ENCODE results near the gene MIB1.
"Not testable (repeated sequence)": the region's sequence is repeated elsewhere in the genome, so short reads cannot be mapped to it uniquely, and the experiment has no call there.

MIB1 gene

DNA sequence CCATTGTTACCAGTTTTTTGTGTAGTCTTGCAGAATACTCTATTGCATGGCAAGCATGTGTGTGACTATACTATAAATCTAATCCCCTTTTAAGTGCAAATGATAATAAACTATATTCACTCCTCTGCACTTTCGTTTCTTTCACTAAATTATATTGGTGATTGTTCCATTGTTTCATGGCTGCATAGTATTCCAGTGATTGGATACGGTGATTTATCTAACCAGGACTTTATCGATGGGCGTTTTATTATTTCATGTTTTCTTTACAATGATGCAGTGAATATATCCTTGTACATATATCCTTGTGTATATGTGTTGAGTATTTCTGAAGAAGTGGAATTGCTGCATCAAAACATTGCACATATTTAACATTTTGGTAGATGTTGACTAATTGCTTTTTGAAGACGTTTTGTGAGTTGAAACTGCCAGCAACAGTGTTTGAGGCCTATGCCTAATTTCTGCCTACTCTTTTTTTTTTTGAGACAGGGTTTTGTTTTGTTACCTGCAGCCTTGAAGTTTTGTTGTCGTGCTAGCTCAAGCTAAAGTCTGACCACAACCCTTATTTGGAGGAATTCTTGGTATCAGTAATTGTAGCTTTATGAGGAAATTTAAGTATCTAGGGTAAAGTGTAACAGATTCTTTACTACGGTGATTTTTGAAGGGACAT lies 2.7 kb downstream of the MIB1 start:
- DNase-seq (ENCODE audit: low read depth in 3 of 3), result no peak

DNA sequence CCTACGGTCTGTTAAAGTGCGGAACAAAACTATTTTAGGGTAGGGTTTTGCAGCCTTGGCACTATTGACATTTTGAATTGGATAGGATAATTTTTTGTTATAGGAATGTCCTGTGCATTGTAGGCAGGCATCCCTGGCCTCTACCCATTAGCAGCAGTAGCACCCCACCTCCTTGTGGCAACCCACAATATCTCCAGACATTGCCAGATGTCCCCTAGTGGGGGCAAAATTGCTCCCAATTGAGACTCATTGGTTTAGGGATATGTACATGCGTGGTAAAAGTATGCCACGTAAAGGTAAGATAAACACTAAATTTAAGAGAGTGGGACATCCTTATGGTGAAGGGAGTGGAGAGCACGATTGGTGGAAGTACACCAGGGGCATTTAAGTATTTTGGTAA lies 4.6 kb downstream of the MIB1 start:
- no peak for DNase-seq (ENCODE audit: low read depth in 3 of 3)

DNA sequence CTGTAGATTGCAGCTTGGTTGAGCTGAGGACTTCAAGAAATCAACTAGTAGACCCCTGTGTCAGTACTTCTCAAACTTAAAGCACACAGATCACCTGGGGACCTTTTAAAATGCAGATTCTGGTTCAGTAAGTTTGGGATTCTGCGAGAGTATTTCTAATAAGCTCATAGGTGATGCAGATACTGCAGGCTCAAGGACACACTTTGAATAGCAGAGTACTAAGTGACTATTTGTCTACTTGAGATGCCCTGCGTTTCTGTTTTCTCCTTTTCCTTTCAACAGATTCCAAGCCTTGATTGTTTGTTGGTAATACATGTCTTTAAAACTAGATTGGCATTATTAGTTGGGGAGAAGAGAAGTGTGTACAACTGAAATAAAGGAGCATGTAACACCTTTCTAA lies 6.7 kb downstream of the MIB1 start:
- no peak for DNase-seq (ENCODE audit: low read depth in 3 of 3)

DNA sequence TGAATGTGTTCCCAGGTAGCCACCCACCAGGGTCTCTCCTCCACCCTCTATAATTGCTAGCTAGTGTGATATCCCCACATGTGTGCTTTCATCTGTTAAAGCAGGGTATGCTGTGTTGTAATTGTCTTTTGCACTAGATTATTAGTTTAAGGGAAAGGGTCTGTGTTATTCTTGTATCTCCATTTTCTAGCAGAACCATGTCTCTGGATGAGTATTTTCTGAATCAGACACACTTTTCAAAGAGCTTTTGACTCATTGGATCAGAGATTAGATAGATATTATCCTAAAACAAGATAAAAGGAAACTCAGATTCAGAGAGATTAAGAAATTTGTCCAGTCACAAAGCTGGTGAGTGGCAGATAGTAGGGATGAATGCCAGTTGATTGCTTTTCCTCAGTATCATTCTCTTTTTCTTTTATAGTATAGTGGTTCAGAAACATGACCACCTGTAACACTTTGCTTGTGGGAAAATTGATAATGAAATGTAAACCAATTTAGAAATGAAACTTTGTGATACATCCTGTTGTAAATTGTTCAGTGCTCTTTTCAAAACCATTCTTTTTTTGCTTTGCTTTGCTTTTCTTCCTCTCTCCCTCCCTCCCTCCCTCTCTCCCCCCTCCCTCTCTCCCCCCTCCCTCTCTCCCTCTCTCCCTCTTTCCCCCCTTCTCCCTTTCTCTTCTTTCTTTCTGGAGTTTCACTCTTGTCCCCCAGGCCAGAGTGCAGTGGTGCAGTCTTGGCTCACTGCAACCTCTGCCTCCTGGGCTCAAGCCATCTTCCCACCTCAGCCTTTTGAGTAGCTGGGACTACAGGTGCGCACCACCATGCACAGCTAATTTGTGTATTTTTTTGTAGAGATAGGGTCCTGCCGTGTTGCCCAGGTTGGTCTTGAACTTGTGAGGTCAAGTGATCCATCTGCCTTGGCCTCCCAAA lies 7.4 kb downstream of the MIB1 start:
- DNase-seq (ENCODE audit: low read depth in 3 of 3), result no peak

DNA sequence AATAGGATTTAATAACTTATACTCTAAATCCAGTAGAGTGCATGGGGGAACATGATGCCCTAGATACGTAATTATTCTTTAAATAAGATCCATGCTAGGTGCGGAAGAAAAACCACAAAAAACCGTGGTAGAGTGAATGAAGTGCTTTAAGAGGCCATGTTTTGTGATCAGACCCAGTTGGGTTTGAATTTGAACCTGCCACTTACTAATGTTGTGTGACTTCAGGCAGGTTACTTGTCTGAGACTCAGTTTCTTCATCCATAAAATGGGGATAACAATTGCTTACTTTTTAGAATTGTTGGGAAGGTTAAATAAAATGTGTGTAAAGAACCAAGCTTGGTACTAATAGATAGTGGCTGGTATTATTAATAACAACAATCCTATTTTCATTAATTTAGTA lies 17.2 kb downstream of the MIB1 start:
- DNase-seq (ENCODE audit: low read depth in 3 of 3), result no peak

DNA sequence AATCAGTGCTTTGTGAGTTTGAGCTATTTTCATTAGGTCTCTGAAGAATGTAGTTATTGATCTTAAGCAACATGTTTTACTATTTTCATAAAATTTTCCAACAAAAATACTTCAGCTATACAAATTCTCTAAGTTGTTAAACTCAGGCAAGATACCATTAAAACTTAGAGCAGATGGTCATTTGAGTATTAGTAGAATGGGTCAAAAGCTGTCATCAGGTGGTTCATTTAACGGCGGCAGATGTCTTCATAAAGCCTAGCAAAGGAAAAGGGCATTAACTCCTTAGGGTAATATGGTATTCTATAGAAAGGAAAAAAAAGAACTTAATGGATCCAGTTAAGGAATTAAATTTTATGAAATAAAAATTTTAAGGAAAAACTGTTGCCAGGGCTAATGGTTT lies 19.2 kb downstream of the MIB1 start:
- DNase-seq (ENCODE audit: low read depth in 3 of 3), result no peak

DNA sequence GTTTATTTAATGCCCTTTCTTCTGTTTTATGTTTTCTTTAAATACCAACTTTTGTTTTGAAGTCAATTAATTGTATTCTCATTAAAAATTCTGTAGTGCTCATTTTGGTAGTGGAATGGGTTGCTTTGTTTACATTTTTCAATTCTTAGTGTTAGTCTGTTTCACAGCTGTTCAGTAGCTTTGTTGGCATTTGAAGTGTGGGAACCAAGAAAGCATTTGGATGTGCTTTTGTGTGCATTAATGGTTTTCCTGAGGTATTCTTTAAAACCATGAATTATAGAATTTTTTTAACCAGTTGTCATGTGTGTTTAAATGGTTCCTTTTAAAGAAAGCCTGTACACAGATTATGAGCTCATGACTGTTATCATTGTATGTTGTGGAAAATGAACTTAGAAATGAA lies 19.7 kb downstream of the MIB1 start:
- no peak for DNase-seq (ENCODE audit: low read depth in 3 of 3)

DNA sequence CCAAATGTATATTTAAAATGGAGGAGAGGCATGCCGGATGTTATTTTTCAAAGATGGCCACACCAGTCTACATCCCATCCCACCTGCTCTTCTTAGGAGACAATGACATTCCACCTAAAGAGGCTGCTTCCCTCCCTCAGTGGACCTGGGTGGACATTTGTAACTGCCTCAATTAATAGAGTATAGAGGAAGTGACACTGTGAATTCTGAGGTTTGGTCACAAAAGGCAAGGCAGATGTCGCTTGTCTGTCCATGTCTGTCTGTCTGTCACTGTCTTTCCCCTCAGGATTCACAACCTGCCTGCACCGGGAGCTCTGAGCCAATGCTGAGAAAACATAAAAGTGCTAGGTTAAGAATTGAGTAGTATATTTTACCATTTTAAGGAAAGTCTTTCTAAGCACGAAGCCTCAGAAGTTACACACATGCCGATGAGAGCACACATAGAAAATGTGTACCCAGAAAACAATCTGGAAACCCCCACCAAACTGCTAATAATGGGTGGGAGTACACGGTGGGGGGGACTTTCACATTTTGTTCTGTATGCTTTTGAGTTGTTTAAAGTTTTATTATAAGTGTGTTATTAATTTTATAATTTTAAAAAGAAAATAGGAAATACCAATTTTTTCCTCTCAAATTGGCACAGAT lies 21.0 kb downstream of the MIB1 start:
- no peak for DNase-seq (ENCODE audit: low read depth in 3 of 3)

DNA sequence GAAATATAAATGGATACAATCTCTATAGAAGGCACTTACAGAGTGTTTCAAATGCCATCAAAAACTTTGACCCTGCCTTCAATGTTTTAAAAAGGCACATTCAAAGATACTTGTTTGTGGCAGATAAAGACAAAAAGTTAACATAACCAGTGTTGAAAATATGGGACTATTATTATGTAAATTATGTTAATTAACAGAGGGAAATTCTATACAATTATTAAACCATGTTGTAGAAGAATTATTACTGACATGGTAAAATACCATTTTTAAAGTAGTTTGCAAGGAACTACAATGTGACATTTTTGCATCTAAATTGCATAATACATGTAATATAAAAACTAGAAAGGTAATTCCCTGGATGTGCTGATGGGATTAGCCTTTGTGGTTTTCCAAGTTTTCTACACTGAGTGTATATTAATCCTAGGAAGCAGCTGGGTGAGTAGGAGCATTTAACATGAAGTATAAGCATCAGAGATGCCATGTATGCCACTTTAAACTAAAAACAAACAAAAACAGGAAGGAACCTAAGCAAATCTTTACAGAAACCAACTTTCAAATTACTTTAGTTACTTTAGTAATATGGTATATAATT lies 21.7 kb downstream of the MIB1 start:
- no peak for DNase-seq (ENCODE audit: low read depth in 3 of 3)

DNA sequence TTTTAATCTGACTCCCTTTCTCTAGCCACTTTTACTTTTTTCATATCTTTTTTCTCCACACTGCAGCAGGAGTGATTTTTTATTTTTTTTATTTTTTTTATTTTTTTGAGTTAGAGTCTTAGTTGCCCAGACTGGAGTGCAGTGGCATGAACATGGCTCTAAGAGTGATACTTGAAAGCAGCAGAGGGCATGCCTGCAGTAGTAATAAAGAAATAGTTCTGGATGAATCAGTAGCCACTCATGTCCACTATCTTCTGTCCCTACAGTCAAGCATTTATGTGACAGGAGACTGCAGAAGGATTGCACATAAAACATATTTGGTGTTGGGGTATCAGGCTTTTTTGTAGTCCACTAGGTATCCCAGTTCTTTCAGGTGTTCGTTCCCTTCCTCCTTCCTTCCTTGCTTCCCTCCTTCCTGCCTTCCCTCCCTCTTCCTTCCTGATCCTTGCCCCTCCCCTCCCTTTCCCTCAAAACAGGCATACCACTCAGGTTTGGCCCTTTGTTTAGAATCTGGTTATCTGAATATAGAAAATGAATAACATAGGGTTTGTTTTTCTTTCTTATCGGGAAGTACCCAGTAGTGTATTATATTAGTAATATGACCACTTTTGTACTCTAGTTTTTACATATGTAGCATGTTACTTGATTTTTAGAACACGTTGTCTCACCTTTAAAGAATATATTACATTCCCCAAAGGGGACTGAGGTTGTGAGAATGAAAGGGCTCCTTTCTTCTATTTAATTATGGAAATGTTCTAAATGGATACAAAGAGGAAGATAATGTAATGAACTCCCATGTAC lies 23.5 kb downstream of the MIB1 start:
- DNase-seq (ENCODE audit: low read depth in 3 of 3), result no peak

DNA sequence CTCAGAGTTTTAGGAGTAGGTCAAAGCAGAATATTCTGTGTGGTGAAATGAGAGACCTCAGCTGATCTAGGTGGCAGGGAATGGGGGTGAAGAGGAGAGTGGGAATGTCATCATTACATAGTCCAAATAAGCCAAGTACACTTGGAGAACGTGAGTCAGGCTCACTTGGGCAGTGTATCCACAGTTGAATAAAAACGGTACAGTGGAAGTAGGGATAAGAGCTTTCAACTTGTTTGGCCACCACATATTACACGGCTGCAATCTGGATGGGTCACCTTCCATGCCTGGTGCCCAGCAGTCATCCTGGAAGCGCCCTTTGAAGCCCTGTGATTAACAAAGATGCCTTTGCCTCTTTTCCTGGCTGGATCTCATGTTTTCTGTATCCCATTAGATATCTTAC lies 28.6 kb downstream of the MIB1 start:
- DNase-seq (ENCODE audit: low read depth in 3 of 3), result no peak

DNA sequence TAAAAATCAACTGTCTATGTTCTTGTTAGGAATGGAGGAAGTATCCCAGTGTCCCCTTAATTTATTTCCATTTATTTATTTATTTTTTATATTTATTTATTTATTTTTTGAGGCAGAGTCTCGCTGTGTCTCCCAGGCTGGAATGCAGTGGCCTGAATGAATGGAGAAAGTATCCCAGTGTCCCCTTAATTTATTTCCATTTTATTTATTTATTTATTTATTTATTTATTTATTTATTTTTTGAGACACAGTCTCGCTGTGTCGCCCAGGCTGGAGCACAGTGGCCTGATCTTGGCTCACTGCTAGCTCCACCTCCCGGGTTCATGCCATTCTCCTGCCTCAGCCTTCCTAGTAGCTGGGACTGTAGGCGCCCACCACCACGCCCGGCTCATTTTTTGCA lies 34.1 kb downstream of the MIB1 start:
- DNase-seq (ENCODE audit: low read depth in 3 of 3), result no peak

DNA sequence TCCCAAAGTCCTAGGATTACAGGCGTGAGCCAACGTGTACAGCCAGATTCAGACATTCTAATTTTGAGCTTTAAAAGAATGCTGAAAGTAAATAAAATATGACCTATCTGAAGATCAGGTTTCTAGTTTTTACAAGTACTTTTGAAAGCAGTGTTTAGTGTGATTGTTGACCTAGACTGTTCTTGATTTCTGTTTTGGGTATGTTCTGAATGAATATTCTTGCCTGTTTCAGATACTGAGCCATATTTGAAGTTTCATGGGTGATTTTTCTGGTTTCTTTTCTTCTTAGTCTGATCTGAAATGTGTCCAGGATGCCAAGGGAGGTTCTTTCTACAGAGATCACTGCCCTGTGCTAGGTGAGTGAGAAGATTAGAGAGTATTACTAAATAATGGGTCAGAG lies 37.2 kb downstream of the MIB1 start:
- no peak for DNase-seq (ENCODE audit: low read depth in 3 of 3)

DNA sequence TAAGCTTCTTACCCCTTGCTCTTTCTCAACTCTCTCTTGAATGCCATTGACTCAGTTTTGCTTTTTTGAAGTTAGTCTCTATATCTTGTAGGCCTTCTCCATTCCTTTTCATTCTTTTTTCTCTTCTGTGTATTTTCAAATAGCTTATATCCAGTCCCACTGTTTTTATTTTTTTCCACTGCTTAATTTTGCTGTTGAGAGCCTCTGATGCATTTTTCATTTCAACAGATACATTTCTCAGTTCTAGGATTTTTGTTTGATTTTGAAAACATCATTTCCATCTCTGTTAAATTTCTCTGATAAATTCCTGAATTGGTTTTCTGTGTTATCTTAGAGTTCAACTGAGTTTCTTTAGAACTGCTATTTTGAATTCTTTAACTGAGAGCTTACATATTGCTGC lies 45.9 kb downstream of the MIB1 start:
- DNase-seq (ENCODE audit: low read depth in 3 of 3), result no peak

DNA sequence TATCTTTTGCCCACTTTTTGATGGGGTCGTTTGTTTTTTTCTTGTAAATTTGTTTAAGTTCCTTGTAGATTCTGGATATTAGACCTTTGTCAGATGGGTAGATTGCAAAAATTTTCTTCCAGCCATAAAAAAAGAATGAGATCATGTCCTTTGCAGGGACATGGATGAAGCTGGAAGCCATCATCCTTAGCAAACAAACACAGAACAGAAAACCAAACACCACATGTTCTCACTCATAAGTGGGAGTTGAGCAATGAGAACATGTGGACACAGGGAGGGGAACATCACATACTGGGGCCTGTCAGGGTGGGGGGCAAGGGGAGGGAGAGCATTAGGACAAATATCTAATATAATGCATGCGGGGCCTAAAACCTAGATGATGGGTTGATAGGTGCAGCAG lies 55.5 kb downstream of the MIB1 start:
- DNase-seq (ENCODE audit: low read depth in 3 of 3), result not testable (repeated sequence)

DNA sequence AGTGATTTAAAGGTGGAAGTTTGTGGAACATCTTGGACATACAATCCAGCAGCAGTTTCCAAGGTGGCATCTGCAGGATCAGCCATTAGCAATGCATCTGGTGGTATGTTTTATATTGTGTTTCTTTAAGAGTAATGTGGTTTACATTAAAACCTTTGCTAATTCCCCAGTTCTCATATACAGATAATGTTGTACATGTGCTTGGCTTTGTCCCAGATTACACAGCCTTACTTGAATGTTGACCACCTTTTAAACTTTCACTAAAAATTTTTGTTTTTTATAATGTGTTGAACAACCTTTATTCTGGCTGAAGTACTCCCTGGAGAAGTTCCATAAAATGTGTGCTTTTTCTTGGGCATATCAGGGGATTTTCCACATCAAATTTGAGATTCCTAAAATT lies 57.5 kb downstream of the MIB1 start:
- no peak for DNase-seq (ENCODE audit: low read depth in 3 of 3)

DNA sequence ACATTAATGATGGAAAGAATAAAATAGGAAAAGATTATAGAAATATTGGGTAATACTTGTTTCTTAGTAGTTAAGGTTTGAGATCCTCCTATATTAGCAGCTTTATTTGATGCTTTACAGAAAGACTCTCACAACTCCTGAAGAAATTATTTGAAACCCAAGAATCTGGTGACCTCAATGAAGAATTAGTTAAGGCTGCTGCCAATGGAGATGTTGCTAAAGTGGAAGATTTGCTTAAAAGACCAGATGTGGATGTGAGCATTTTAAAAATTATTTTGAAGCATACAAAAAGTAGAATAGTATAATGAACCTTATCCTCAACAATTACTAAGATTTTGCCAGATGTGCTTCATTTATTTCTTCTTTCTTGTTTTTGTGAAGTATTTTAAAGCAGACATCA lies 59.1 kb downstream of the MIB1 start:
- DNase-seq (ENCODE audit: low read depth in 3 of 3), result no peak

DNA sequence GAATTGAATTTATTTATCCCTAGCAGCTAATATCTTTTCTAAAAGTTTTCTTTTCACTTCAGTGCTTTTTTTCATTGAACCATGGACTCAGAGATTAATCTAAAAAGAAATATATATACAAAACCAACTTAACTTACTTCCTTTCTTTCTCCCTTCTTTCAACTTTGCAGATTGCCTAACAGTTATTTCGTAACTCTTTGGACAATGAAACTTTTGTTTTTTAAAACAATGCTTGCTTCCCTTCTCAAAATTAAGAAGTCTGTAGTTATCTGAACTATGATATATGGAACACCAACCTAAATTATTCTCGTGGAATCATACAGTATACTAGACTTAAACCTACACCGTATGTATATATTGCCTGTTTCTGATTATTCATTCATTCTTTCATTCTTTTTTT lies 62.9 kb downstream of the MIB1 start:
- DNase-seq (ENCODE audit: low read depth in 3 of 3), result no peak

DNA sequence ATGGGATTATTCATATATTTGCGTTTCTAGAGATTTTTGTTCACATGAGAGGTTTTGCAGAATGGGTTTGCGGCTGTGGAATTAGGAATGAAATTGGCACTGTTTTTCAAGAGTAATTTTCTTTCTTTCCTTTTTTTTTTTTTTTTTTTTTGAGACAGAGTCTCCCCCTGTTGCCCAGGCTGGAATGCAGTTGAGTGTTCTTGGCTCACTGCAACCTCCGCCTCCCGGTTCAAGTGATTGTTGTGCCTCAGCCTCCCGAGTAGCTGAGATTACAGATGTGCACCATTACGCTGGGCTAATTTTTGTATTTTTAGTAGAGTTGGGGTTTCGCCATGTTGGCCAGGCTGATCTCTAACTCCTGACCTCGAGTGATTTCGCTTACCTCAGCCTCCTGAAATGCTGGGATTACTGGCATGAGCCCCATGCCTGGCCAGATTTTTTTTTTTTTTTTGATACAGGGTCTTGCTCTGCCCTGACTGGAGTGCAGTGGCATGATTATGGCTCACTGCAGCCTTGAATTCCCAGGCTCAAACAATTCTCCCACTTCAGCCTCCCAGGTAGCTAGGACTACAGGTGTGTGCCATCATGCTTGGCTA lies 65.3 kb downstream of the MIB1 start:
- DNase-seq (ENCODE audit: low read depth in 3 of 3), result no peak

DNA sequence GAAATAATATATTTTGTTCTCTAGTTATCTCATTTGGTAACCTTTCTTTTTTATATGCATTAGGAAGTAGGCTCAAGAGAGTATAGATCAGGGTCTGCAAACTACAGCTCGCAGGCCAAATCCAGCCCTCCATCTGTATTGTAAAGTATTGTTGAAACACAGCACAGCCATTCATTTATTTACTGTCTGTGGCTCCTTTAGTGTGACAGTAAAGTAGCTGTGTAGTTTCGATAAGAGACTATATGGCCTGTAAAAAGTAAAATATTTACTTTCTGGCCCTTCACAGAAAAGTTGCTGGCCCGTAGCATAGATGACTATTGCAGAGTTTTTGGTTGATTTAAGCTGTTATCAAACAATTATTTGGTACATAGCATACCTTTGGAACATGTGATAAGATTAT lies 67.6 kb downstream of the MIB1 start:
- no peak for DNase-seq (ENCODE audit: low read depth in 3 of 3)

DNA sequence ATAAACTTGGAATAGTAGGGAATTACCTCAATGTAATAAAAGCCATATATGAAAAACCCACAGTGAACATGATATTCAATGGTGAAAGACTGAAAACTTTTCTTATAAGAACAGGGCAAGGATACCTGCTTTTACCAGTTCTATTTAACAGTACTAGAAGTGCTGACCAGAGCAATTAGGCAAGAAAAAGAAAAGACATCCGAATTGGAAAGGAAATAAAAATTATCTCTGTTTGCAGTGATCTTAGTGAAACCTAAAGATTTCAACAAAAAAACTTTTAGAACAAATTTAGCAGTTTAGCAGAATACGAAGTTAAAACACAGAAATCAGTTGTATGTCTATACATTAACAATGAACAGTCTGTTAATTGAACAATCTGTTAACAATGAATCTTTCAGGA lies 69.1 kb downstream of the MIB1 start:
- no peak for DNase-seq (ENCODE audit: low read depth in 3 of 3)

Data from stimulated activated CD4-positive, alpha-beta T cell treated with anti-CD3 and anti-CD28 coated beads, TNF-alpha, amount 100 ng/mL, for 4 hours (primary cell).